PC-3 (cell line): ENCODE data around the gene GRIPAP1. TPM values are rescaled to one million over a fixed set of nuclear protein-coding genes. Genes with fewer than 3 reads are reported as not detected.

Experiments used
- ATAC-seq: fragments of 200-7000 bp; cut with Tn5 transposase; 2 replicates; pipeline ENCODE4 v1.9.1; 2020; ENCODE audit warnings: mild to moderate bottlenecking, moderate library complexity
- BruUV-seq: library from RNA; stranded (reverse); fragments of 400-500 nt; replicated peaks from 2 replicates; lab custom pipeline; 2021; lab: Mats Ljungman, UMichigan
- CTCF ChIA-PET: fragments of 300-600 bp; sonication (Branson Sonifier 250); formaldehyde crosslinking; loops from one replicate; lab custom pipeline; 2022; ENCODE audit warnings: antibody characterized with exemption; lab: Charles Lee
- POLR2A ChIA-PET: fragments of 300-600 bp; sonication (Branson Sonifier 250); formaldehyde crosslinking; loops from one replicate; lab custom pipeline; 2022; ENCODE audit warnings: antibody characterized with exemption; ENCODE audit not compliant: unreplicated experiment; lab: Charles Lee
- DNase-seq: peaks from one replicate; pipeline ENCODE4 v3.0.0-alpha.2; 2015
- H2AFZ ChIP-seq: fragments of 300-600 bp; sonication (generic); 2 replicates; pipeline ENCODE4 v1.6.0; 2016; ENCODE audit warnings: antibody characterized with exemption, low read length
- H3F3A ChIP-seq: fragments of 300-600 bp; sonication (generic); one replicate; pipeline ENCODE4 v1.6.0; 2017; ENCODE audit warnings: antibody characterized with exemption, low read length, control low read depth, mild to moderate bottlenecking; ENCODE audit not compliant: unreplicated experiment
- H3K27ac ChIP-seq: fragments of 300-600 bp; sonication (generic); 2 replicates; pipeline ENCODE4 v1.5.1; 2016; ENCODE audit warnings: mild to moderate bottlenecking, low read length
- H3K27me3 ChIP-seq: fragments of 300-600 bp; sonication (generic); 2 replicates; pipeline ENCODE4 v1.6.1; 2016; ENCODE audit warnings: low read length, mixed read lengths
- H3K36me3 ChIP-seq: fragments of 300-600 bp; sonication (generic); 2 replicates; pipeline ENCODE4 v1.6.1; 2016; ENCODE audit warnings: low read depth, mixed run types, low read length, mixed read lengths
- H3K4me1 ChIP-seq: fragments of 300-600 bp; sonication (generic); 2 replicates; pipeline ENCODE4 v1.5.1; 2016; ENCODE audit warnings: low read length; ENCODE audit not compliant: insufficient read depth
- H3K4me2 ChIP-seq: fragments of 300-600 bp; sonication (generic); 2 replicates; pipeline ENCODE4 v1.6.0; 2016; ENCODE audit warnings: low read length
- H3K4me3 ChIP-seq: fragments of 300-600 bp; sonication (generic); 2 replicates; pipeline ENCODE4 v1.5.1; 2016; ENCODE audit warnings: mild to moderate bottlenecking, low read length, mixed read lengths
- H3K79me2 ChIP-seq: fragments of 300-600 bp; sonication (generic); 2 replicates; pipeline ENCODE4 v1.6.1; 2017; ENCODE audit warnings: low read length, mixed read lengths
- H3K9ac ChIP-seq: fragments of 300-600 bp; sonication (generic); 2 replicates; pipeline ENCODE4 v1.6.0; 2016; ENCODE audit warnings: mild to moderate bottlenecking, low read length
- H3K9me2 ChIP-seq: fragments of 300-600 bp; sonication (generic); replicated peaks from 2 replicates; pipeline ENCODE4 v1.6.1; 2016; ENCODE audit warnings: mixed run types, low read length, mixed read lengths
- H3K9me3 ChIP-seq: fragments of 300-600 bp; sonication (generic); 2 replicates; pipeline ENCODE4 v1.6.1; 2016; ENCODE audit warnings: low read length, mixed read lengths
- H4K20me1 ChIP-seq: fragments of 300-600 bp; sonication (generic); 2 replicates; pipeline ENCODE4 v1.6.1; 2016; ENCODE audit warnings: low read length, mixed read lengths
- CTCF ChIP-seq: fragments of 300-600 bp; sonication (generic); conservative IDR thresholded peaks from 2 replicates; pipeline ENCODE4 v1.5.1; 2017; ENCODE audit warnings: antibody characterized with exemption, low read depth, mild to moderate bottlenecking, low read length
- EZH2 ChIP-seq: fragments of 300-600 bp; sonication (generic); IDR thresholded peaks from one replicate; pipeline ENCODE4 v1.6.1; 2017; ENCODE audit warnings: antibody characterized with exemption, mild to moderate bottlenecking, low read length; ENCODE audit not compliant: unreplicated experiment
- EZH2phosphoT487 ChIP-seq: fragments of 300-600 bp; sonication (generic); IDR thresholded peaks from 2 replicates; pipeline ENCODE4 v1.6.1; 2018; ENCODE audit warnings: mild to moderate bottlenecking, antibody characterized with exemption, low read length, borderline replicate concordance
- intact Hi-C: fragments of 100-400 bp; cut with micrococcal nuclease; formaldehyde crosslinking; loops from 2 replicates; pipeline ENCODE4 v1.9.0; 2023
- total RNA-seq: library from RNA; depleted of rRNA; stranded (reverse); fragments of >200 nt; gene quantifications from 2 replicates; pipeline ENCODE4 v1.2.3, GENCODE V29; 2014

GRIPAP1 gene
- total RNA-seq, 1 experiment from 2014 or later: 31.1 TPM

DNA sequence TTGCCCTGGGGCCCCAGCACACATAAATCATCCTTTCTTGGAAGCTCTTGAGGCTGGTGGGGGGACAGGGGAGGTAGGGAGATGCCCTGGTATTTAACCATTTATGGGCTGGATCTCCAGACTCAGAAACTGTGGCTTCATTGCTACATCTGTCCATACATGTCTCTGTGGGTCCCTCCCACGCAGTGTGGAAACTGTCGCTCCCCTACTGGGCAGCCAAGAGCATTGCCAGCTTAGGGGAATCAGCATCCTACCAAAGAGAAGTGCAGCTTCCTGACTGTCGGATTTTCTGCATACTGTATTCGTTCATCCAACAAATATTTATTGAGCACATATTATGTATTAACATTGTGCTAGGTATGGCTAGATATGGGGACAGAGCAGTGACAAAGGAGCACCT, 3.7 kb downstream of the GRIPAP1 start:
- Histone ChIP-seq H3K9ac (no peak overlapping the region), H3K9me3 (no peaks in the 10 kb centered on the region), H3F3A (no peaks in the 10 kb centered on the region), H3K36me3 (peaks cover 11% of the 10 kb centered on the region), H3K27me3 (no peaks in the 10 kb centered on the region), H3K27ac (no peak overlapping the region), H3K9me2 (0 out of 2 replicates have a peak, but pooled peaks cover 3% of the 10 kb centered on the region), H3K4me2 (no peak overlapping the region), H4K20me1 (no peaks in the 10 kb centered on the region), H3K79me2 (peaks cover 15% of the 10 kb centered on the region), H3K4me1 (no peaks in the 10 kb centered on the region), H2AFZ (no peak overlapping the region), H3K4me3 (no peak overlapping the region)
- BruUV-seq: no TSS peak
- ATAC-seq (no peak), DNase-seq (no peak)
- ChIA-PET CTCF (no interaction called here), POLR2A (no interaction called here)
- TF ChIP-seq EZH2: no peak
- TF ChIP-seq CTCF: 0 out of 2 replicates have a peak, but pooled peaks have one; percentile 15
- TF ChIP-seq EZH2phosphoT487: no peak
- intact Hi-C loops: no loop called here

- peaks cover 15% of the 10 kb centered on the region for H3K79me2 ChIP-seq
- no peak overlapping the region for H3K4me3 ChIP-seq
- H3K9me2 ChIP-seq: 0 out of 2 replicates have a peak, but pooled peaks cover 3% of the 10 kb centered on the region
- H3K9me3 ChIP-seq: no peaks in the 10 kb centered on the region
- ATAC-seq (no peak), DNase-seq (no peak)
- no peak overlapping the region for H2AFZ ChIP-seq
- intact Hi-C loops: no loop called here
- peaks cover 11% of the 10 kb centered on the region for H3K36me3 ChIP-seq
- H3K9ac ChIP-seq: no peak overlapping the region
- no peaks in the 10 kb centered on the region for H3K27me3 ChIP-seq
- no peaks in the 10 kb centered on the region for H3K4me1 ChIP-seq
- no peaks in the 10 kb centered on the region for H3F3A ChIP-seq
- BruUV-seq: no TSS peak
- ChIA-PET CTCF (no interaction called here), POLR2A (no interaction called here)
- TF ChIP-seq CTCF (no peak), EZH2phosphoT487 (no peak), EZH2 (no peak)
- H3K27ac ChIP-seq: no peak overlapping the region
- H4K20me1 ChIP-seq: no peaks in the 10 kb centered on the region
- no peak overlapping the region for H3K4me2 ChIP-seq
Measured at GRCh38 chrX:48997865-48998264, 4.2 kb downstream of the GRIPAP1 start.

DNA sequence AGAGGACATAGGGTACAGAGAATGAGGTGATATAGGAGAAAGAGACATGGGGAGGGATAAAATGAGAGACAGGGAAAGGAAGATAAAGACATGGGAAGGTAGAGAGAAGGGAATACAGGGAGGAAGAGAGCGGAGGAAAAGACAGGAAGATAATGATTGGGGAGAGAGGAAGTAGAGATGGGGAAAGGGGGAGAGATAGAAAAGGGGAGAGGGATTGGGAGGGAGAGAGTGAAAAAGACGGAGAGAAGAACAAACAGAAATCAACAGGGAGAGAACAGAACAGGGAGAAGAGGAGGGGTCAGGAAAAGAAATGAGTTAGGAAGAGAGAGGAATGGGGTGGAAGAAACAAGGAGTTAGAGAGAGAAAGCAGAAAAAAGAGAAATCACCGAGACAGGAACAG, 4.6 kb downstream of the GRIPAP1 start:
- ChIA-PET CTCF (no interaction called here), POLR2A (no interaction called here)
- Histone ChIP-seq H3F3A (no peaks in the 10 kb centered on the region), H3K27me3 (no peaks in the 10 kb centered on the region), H2AFZ (no peak overlapping the region), H3K4me3 (no peak overlapping the region), H3K79me2 (peaks cover 15% of the 10 kb centered on the region), H3K9ac (no peak overlapping the region), H3K9me2 (0 out of 2 replicates have a peak, but pooled peaks cover 3% of the 10 kb centered on the region), H3K9me3 (no peaks in the 10 kb centered on the region), H3K27ac (no peak overlapping the region), H3K4me2 (no peak overlapping the region), H4K20me1 (no peaks in the 10 kb centered on the region), H3K36me3 (peaks cover 11% of the 10 kb centered on the region), H3K4me1 (no peaks in the 10 kb centered on the region)
- intact Hi-C loops: no loop called here
- DNase-seq (no peak), ATAC-seq (no peak)
- BruUV-seq: no TSS peak
- no peak for TF ChIP-seq CTCF
- TF ChIP-seq EZH2phosphoT487: no peak
- no peak for TF ChIP-seq EZH2
